Transverse colon (tissue), 4 donors: ENCODE data around the gene ARHGAP33. TPM values are rescaled to one million over a fixed set of nuclear protein-coding genes. Genes with fewer than 3 reads are reported as not detected.

Experiments
- DNase-seq: peaks from one replicate; pipeline ENCODE4 v3.0.0-alpha.2; 2019
- H3K27ac ChIP-seq, 4 donors: fragments of 200-600 bp; sonication (generic); 2 replicates each; pipeline ENCODE4 v1.5.1; 2016 to 2018; ENCODE audit warnings: inconsistent platforms in 4 of 4
- H3K27me3 ChIP-seq: fragments of 200-600 bp; sonication (generic); 2 replicates; pipeline ENCODE4 v1.5.1; 2017; ENCODE audit warnings: inconsistent platforms
- H3K36me3 ChIP-seq, 4 donors: fragments of 200-600 bp; sonication (generic); 2 replicates each; pipeline ENCODE4 v1.5.1; 2017 to 2019; ENCODE audit warnings: inconsistent platforms in 4 of 4
- H3K4me1 ChIP-seq, 4 donors: fragments of 200-600 bp; sonication (generic); 2 replicates each; pipeline ENCODE4 v1.5.1; 2017 to 2020; ENCODE audit warnings: inconsistent platforms in 4 of 4
- H3K4me3 ChIP-seq, 4 donors: fragments of 200-600 bp; sonication (generic); 1 replicate in 1 of 4; 2 replicates in 3 of 4; pipeline versions ENCODE4 v1.5.1 to v1.6.1; 2017 to 2019; ENCODE audit warnings: inconsistent platforms in 4 of 4
- H3K9me3 ChIP-seq, 2 donors: fragments of 200-600 bp; sonication (generic); 2 replicates each; pipeline ENCODE4 v1.5.1; 2017 to 2019; ENCODE audit warnings: inconsistent platforms in 2 of 2
- CTCF ChIP-seq, 5 experiments: fragments of 200-600 bp in 3 of 5; fragments of 450-650 bp in 2 of 5; sonication (generic) in 3 of 5; IDR thresholded peaks; 1 replicate in 2 of 5; 2 replicates in 3 of 5; pipeline ENCODE4 v1.5.1; 2016 to 2017; ENCODE audit warnings: antibody characterized with exemption in 5 of 5, inconsistent platforms in 3 of 5, mild to moderate bottlenecking in 2 of 5, moderate library complexity in 1 of 5
- EP300 ChIP-seq: sonication (generic); formaldehyde crosslinking; IDR thresholded peaks from one replicate; pipeline ENCODE4 v1.6.1; 2017; ENCODE audit warnings: antibody characterized with exemption, low read depth
- POLR2A ChIP-seq: fragments of 450-650 bp; IDR thresholded peaks from one replicate; pipeline ENCODE4 v1.6.1; 2016; ENCODE audit warnings: antibody characterized with exemption, mild to moderate bottlenecking, moderate library complexity
- POLR2AphosphoS5 ChIP-seq, 3 donors: sonication (generic); formaldehyde crosslinking; IDR thresholded peaks; one replicate each; pipeline ENCODE4 v1.6.1; 2016; ENCODE audit warnings: antibody characterized with exemption in 3 of 3
- WGBS, 2 donors: methylation state at CpG; one replicate each; pipeline ENCODE4 v1.1.5; 2018; ENCODE audit warnings: low coverage in 1 of 2; 5-methylcytosine and 5-hydroxymethylcytosine counted together
- in situ Hi-C, 4 donors: fragments of 200-750 bp; cut with MboI; loops; one replicate each; pipeline versions ENCODE4 v1.15.0 to v1.15.1; 2017; ENCODE audit warnings: low sequenced_read_pairs in 3 of 4, low pct_ligation_motif_present in 1 of 4, low pct_unique_long_range_greater_than_20kb in 1 of 4
- intact Hi-C: fragments of 100-400 bp; cut with DNase I; formaldehyde crosslinking; loops from one replicate; pipeline ENCODE4 v1.15.1; 2023; ENCODE audit warnings: low total_unique reads
- total RNA-seq, 4 donors: library from RNA; depleted of rRNA; stranded (reverse); fragments of >200 nt; gene quantifications; one replicate each; pipeline ENCODE4 v1.1.0, GENCODE V29; 2016

Gene ARHGAP33
- total RNA-seq, 4 donors from 2014 or later = 6.7 to 70.3 (median 17.2) TPM

GRCh38 chr19:35731779-35732405, 43.5 kb upstream of the ARHGAP33 start:
- H3K9me3 ChIP-seq = no peaks in the 10 kb centered on the region
- no peak overlapping the region for H3K4me3 ChIP-seq
- no peaks in the 10 kb centered on the region for H3K4me1 ChIP-seq
- TF ChIP-seq CTCF (IDR thresholded peaks at IDR 0.05) = no peak
- TF ChIP-seq POLR2AphosphoS5 (IDR thresholded peaks at IDR 0.05) = no peak
- TF ChIP-seq EP300 = no peak
- TF ChIP-seq POLR2A = no peak
- H3K27ac ChIP-seq = no peak overlapping the region
- peaks cover 0 to 56% (median 26%) of the 10 kb centered on the region in 4 donors for H3K36me3 ChIP-seq
- no peak for DNase-seq
- no peaks in the 10 kb centered on the region for H3K27me3 ChIP-seq
- in situ Hi-C loops = no loop called here
- WGBS, 2 donors = 85 to 88% methylated on average over 7 to 21 of the region's 21 CpGs
- intact Hi-C loops = no loop called here

GRCh38 chr19:35732540-35733179, 42.7 kb upstream of the ARHGAP33 start:
- no peaks in the 10 kb centered on the region for H3K4me1 ChIP-seq
- DNase-seq = no peak
- intact Hi-C loops (no loop called here), in situ Hi-C loops (no loop called here)
- H3K27me3 ChIP-seq = no peaks in the 10 kb centered on the region
- H3K9me3 ChIP-seq = no peaks in the 10 kb centered on the region
- whole genome bisulfite sequencing, 2 donors = 91% methylated on average over 25 of the region's 25 CpGs; no CpG with 5 or more reads in 1 of the 2 donors
- TF ChIP-seq EP300 = no peak
- TF ChIP-seq POLR2AphosphoS5 (IDR thresholded peaks at IDR 0.05) = no peak
- TF ChIP-seq POLR2A = no peak
- no peak for TF ChIP-seq CTCF (IDR thresholded peaks at IDR 0.05)
- H3K36me3 ChIP-seq = peaks cover 0 to 53% (median 21%) of the 10 kb centered on the region in 4 donors
- H3K27ac ChIP-seq = no peak overlapping the region
- H3K4me3 ChIP-seq = no peak overlapping the region

- no peak overlapping the region for H3K4me3 ChIP-seq
- H3K4me1 ChIP-seq = no peaks in the 10 kb centered on the region
- WGBS, 2 donors = 90% methylated on average over 33 of the region's 35 CpGs; no CpG with 5 or more reads in 1 of the 2 donors
- intact Hi-C loops = no loop called here
- H3K36me3 ChIP-seq = peaks cover 0 to 46% (median 18%) of the 10 kb centered on the region in 4 donors
- DNase-seq = no peak
- H3K27ac ChIP-seq = no peak overlapping the region
- in situ Hi-C loops = no loop called here
- H3K27me3 ChIP-seq = no peaks in the 10 kb centered on the region
- H3K9me3 ChIP-seq = no peaks in the 10 kb centered on the region
- no peak for TF ChIP-seq POLR2A
- TF ChIP-seq POLR2AphosphoS5 (IDR thresholded peaks at IDR 0.05) = no peak
- no peak for TF ChIP-seq EP300
These were observed 41.9 kb upstream of the ARHGAP33 start for GRCh38 chr19:35733180-35734125.

GRCh38 chr19:35734273-35734672, 41.1 kb upstream of the ARHGAP33 start:
- TF ChIP-seq EP300 (no peak), POLR2AphosphoS5 (IDR thresholded peaks at IDR 0.05) (no peak), POLR2A (no peak), CTCF (IDR thresholded peaks at IDR 0.05) (no peak)
- intact Hi-C loops = no loop called here
- no peak overlapping the region for H3K4me3 ChIP-seq
- 91 to 93% methylated on average over 8 of the region's 8 CpGs for WGBS, 2 donors
- in situ Hi-C loops = no loop called here
- no peak for DNase-seq
- H3K36me3 ChIP-seq = peaks cover 0 to 38% (median 16%) of the 10 kb centered on the region in 4 donors
- no peak overlapping the region for H3K27ac ChIP-seq
- H3K4me1 ChIP-seq = no peaks in the 10 kb centered on the region
- no peaks in the 10 kb centered on the region for H3K9me3 ChIP-seq
- H3K27me3 ChIP-seq = no peaks in the 10 kb centered on the region
